A673 (cell line): Measurements from ENCODE around the gene DDX5. TPM values are rescaled to one million over a fixed set of nuclear protein-coding genes. Genes with fewer than 3 reads are reported as not detected.

Source experiments
- Bru-seq: library from RNA; stranded (reverse); fragments of 400-500 nt; gene quantifications from one replicate; lab custom pipeline; 2021; lab: Mats Ljungman, UMichigan
- BruChase-seq, 2 experiments: library from RNA; stranded (reverse); fragments of 400-500 nt; gene quantifications; one replicate each; lab custom pipeline; 2021; lab: Mats Ljungman, UMichigan
- BruUV-seq: library from RNA; stranded (reverse); fragments of 400-500 nt; replicated peaks from 2 replicates; lab custom pipeline; 2021; lab: Mats Ljungman, UMichigan
- CTCF ChIA-PET: fragments of 300-600 bp; sonication (Branson Sonifier 250); formaldehyde crosslinking; loops from one replicate; lab custom pipeline; 2022; ENCODE audit warnings: antibody characterized with exemption; lab: Charles Lee
- POLR2A ChIA-PET: fragments of 300-600 bp; sonication (Branson Sonifier 250); formaldehyde crosslinking; loops from one replicate; lab custom pipeline; 2022; ENCODE audit warnings: antibody characterized with exemption; ENCODE audit not compliant: low non-redundant PET; lab: Charles Lee
- DNase-seq: peaks from one replicate; pipeline ENCODE4 v3.0.0-alpha.2; 2015; ENCODE audit warnings: low spot score
- H3K27ac ChIP-seq: fragments of 200-600 bp; sonication (generic); 2 replicates; pipeline ENCODE4 v1.5.1; 2016; ENCODE audit warnings: mixed run types, low read depth, mild to moderate bottlenecking, mixed read lengths, antibody characterized with exemption, low read length; ENCODE audit not compliant: poor library complexity, severe bottlenecking
- H3K27me3 ChIP-seq: fragments of 200-600 bp; sonication (generic); replicated peaks from 2 replicates; pipeline ENCODE4 v1.6.1; 2017; ENCODE audit warnings: mixed run types, low read depth, mild to moderate bottlenecking, mixed read lengths, antibody characterized with exemption, low read length; ENCODE audit not compliant: insufficient read depth, poor library complexity
- H3K36me3 ChIP-seq: fragments of 200-600 bp; sonication (generic); 2 replicates; pipeline ENCODE4 v1.6.1; 2016; ENCODE audit warnings: mixed run types, mild to moderate bottlenecking, mixed read lengths, antibody characterized with exemption, low read length; ENCODE audit not compliant: insufficient read depth, poor library complexity, severe bottlenecking
- H3K4me1 ChIP-seq: fragments of 200-600 bp; sonication (generic); 2 replicates; pipeline ENCODE4 v1.6.1; 2017; ENCODE audit warnings: mixed run types, mild to moderate bottlenecking, mixed read lengths, antibody characterized with exemption, low read length; ENCODE audit not compliant: insufficient read depth, poor library complexity, severe bottlenecking
- H3K4me3 ChIP-seq: fragments of 200-600 bp; sonication (generic); 2 replicates; pipeline ENCODE4 v1.5.1; 2016; ENCODE audit warnings: low read depth, mixed run types, mild to moderate bottlenecking, mixed read lengths, low read length; ENCODE audit not compliant: poor library complexity, severe bottlenecking
- H3K9me3 ChIP-seq: fragments of 200-600 bp; sonication (generic); 2 replicates; pipeline ENCODE4 v1.6.1; 2016; ENCODE audit warnings: mixed run types, low read depth, mild to moderate bottlenecking, mixed read lengths, antibody characterized with exemption, low read length; ENCODE audit not compliant: poor library complexity, severe bottlenecking
- EZH2 ChIP-seq: fragments of 200-600 bp; sonication (generic); IDR thresholded peaks from 2 replicates; pipeline ENCODE4 v1.6.1; 2017; ENCODE audit warnings: borderline replicate concordance, low read depth, mild to moderate bottlenecking, mixed read lengths, antibody characterized with exemption, low read length; ENCODE audit not compliant: poor library complexity, severe bottlenecking
- intact Hi-C: fragments of 100-400 bp; cut with micrococcal nuclease; formaldehyde crosslinking; loops from one replicate; pipeline ENCODE4 v1.10.0; 2022; ENCODE audit not compliant: unreplicated experiment
- long read RNA-seq: library from polyadenylated mRNA; stranded (forward); transcript quantifications from one replicate; pipeline ENCODE4 v2.0.0, GENCODE V29; 2022
- total RNA-seq: library from RNA; stranded (reverse); gene quantifications from 2 replicates; pipeline ENCODE4 v1.2.3, GENCODE V29; 2021
- TF ChIP-seq, protein P1 (sequence below): fragments of 300-800, 200-600 bp; sonication (generic); conservative IDR thresholded peaks from 2 replicates; pipeline ENCODE4 v1.5.1; 2017; ENCODE audit warnings: low read depth, mild to moderate bottlenecking, antibody characterized with exemption, low read length, moderate library complexity, mixed read lengths

Gene DDX5
- 867 and 911 TPM in 2 replicates for total RNA-seq
- Bru-seq, nascent RNA: percentile 100 among the genes with signal in this experiment
- percentile 100 among the genes with signal in this experiment for BruChase-seq, experiment 1, labeled RNA remaining after a 2-hour chase
- percentile 100 among the genes with signal in this experiment for BruChase-seq, experiment 2, labeled RNA remaining after a 6-hour chase
- long read RNA-seq, transcript DDX5-215 (12 exons, 3,558 nt): minor isoform, 330 of 2,645 reads
- long read RNA-seq, transcript DDX5-201 (13 exons, 2,554 nt): major isoform, 1,768 of 2,645 reads
- long read RNA-seq, partial matches to known transcripts: 329 of 2,645 reads
- long read RNA-seq, other reads (novel, unspliced or antisense): 215 of 2,645 reads

DNA sequence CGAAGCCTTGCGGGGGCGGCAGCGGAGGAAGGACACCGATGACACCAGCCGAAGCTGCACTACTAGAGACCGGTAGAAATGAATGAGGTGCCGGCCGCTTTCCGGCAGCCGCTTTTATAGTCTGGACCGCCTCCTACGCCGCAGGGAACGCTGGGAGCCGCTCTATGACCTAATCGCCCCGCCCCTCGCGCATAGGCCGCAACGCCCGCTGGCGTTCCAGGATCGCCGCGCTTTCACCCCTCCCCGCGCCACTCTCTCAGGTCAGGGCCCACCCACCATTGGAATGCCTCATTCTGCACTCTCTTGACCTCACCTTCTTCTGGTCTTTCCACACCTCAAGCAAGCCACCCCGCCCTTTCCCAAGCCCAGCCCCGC lies at the start of gene DDX5:
TSS of gene DDX5 (minus strand) at position 89 of the 375 bp plus-strand sequence. CDS start 170 bp downstream, outside the sequence.
- Histone ChIP-seq H3K4me3 (peak within 1 kb of the TSS; percentile 90), H3K9me3 (no peaks in the 10 kb centered on the region), H3K27me3 (no peaks in the 10 kb centered on the region), H3K4me1 (peaks cover 10% of the 10 kb centered on the region), H3K27ac (peak within 1 kb of the TSS; percentile 99), H3K36me3 (peaks cover 61% of the 10 kb centered on the region)
- no TSS peak for BruUV-seq
- TF ChIP-seq, protein P1, sequence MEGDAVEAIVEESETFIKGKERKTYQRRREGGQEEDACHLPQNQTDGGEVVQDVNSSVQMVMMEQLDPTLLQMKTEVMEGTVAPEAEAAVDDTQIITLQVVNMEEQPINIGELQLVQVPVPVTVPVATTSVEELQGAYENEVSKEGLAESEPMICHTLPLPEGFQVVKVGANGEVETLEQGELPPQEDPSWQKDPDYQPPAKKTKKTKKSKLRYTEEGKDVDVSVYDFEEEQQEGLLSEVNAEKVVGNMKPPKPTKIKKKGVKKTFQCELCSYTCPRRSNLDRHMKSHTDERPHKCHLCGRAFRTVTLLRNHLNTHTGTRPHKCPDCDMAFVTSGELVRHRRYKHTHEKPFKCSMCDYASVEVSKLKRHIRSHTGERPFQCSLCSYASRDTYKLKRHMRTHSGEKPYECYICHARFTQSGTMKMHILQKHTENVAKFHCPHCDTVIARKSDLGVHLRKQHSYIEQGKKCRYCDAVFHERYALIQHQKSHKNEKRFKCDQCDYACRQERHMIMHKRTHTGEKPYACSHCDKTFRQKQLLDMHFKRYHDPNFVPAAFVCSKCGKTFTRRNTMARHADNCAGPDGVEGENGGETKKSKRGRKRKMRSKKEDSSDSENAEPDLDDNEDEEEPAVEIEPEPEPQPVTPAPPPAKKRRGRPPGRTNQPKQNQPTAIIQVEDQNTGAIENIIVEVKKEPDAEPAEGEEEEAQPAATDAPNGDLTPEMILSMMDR: no peak
- no peak for TF ChIP-seq EZH2
- POLR2A ChIA-PET: interaction anchor here (0.9 to 1.2 kb wide), 2 partner anchors 9 to 143 kb away, joined by 8 to 11 read pairs; partner anchors contain the start of gene POLG2
- peak; percentile 96 for DNase-seq
- intact Hi-C loops: loop anchor here (5.0 kb wide), 2 partner anchors 141 to 476 kb away; no protein-coding TSS in a partner anchor
- CTCF ChIA-PET: no interaction called here

DNA sequence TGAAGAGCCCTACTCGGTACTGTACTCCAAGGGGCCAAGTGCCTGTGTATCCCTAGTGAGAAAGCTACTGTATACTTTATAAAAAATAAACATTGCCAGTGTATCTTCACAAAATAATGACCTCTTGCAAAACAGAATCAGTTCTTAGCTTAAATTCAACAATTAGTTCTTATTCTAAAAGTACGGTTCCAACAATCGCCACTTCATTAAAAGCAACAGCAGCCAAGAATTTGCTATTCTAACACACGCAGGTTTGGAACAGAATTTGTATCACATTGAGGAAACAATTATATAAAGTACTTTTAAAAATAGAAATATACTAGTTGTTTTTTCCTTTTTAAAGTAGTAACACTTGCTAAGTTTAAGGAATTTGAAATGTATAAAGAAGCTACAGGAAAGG lies 49.2 kb upstream of the DDX5 start:
- TF ChIP-seq, protein P1: no peak
- TF ChIP-seq EZH2: no peak
- no peak for DNase-seq
- ChIA-PET CTCF (no interaction called here), POLR2A (no interaction called here)
- H3K4me3 ChIP-seq: no peak overlapping the region
- no peak overlapping the region for H3K27ac ChIP-seq
- intact Hi-C loops: no loop called here
- no peaks in the 10 kb centered on the region for H3K27me3 ChIP-seq
- no TSS peak for BruUV-seq
- H3K4me1 ChIP-seq: no peaks in the 10 kb centered on the region
- no peaks in the 10 kb centered on the region for H3K9me3 ChIP-seq
- peaks cover 9% of the 10 kb centered on the region for H3K36me3 ChIP-seq

DNA sequence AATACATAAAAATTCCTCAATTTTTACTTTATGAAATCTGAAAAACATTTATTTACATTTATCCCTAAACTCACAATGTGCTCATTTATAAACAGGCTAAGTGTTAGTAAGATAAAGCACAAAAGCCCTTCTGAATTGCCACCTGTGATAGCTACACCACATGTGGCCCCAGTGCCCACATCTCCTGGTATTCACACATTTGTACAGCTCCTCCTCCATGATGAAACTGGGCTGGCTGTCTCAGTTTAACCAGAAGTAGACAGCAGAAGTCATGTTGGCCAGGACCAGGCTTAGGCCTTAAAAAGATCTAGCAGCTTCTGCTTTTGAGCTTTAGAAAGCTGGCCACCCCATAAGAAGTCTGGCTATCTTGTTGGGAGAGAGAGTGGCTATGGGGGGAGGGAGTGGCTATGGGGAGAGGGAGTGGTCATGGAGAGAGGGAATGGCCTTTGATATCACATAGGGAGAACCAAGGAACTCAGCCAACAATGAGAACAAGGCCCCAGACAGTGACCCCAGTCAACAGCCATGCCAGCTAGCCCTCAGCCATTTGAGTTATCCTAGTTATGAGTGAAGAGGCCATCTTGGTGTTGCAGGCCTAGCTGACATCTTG lies 48.0 kb upstream of the DDX5 start:
- peaks cover 15% of the 10 kb centered on the region for H3K36me3 ChIP-seq
- no peak overlapping the region for H3K4me3 ChIP-seq
- H3K4me1 ChIP-seq: no peaks in the 10 kb centered on the region
- no peak for DNase-seq
- no peak overlapping the region for H3K27ac ChIP-seq
- intact Hi-C loops: no loop called here
- CTCF ChIA-PET: no interaction called here
- TF ChIP-seq, protein P1: no peak
- TF ChIP-seq EZH2: no peak
- no peaks in the 10 kb centered on the region for H3K27me3 ChIP-seq
- BruUV-seq: no TSS peak
- POLR2A ChIA-PET: no interaction called here
- H3K9me3 ChIP-seq: no peaks in the 10 kb centered on the region
